Tibial nerve (tissue), 4 donors: ENCODE data around the gene CRX. TPM values are rescaled to one million over a fixed set of nuclear protein-coding genes. Genes with fewer than 3 reads are reported as not detected.

ENCODE experiments used
- DNase-seq, 2 donors: peaks; one replicate each; pipeline ENCODE4 v3.0.0-alpha.2; 2019; ENCODE audit warnings: low spot score in 2 of 2
- H3K27ac ChIP-seq, 4 donors: fragments of 200-600 bp; sonication (generic) in 3 of 4; one replicate each; pipeline ENCODE4 v1.5.1; 2017 to 2019; ENCODE audit warnings: mild to moderate bottlenecking in 1 of 4
- H3K27me3 ChIP-seq, 2 donors: fragments of 200-600 bp; sonication (generic) in 1 of 2; one replicate each; pipeline versions ENCODE4 v1.5.1 to v1.6.0; 2017 to 2019
- H3K36me3 ChIP-seq, 3 donors: fragments of 200-600 bp; sonication (generic); one replicate each; pipeline ENCODE4 v1.5.1; 2018 to 2019
- H3K4me1 ChIP-seq, 4 donors: fragments of 200-600 bp; sonication (generic) in 3 of 4; one replicate each; pipeline ENCODE4 v1.5.1; 2017 to 2019
- H3K4me3 ChIP-seq, 4 donors: fragments of 200-600 bp; sonication (generic) in 3 of 4; one replicate each; pipeline ENCODE4 v1.5.1; 2017 to 2019; ENCODE audit warnings: mild to moderate bottlenecking in 1 of 4, moderate library complexity in 1 of 4
- H3K9me3 ChIP-seq, 4 donors: fragments of 200-600 bp; sonication (generic) in 3 of 4; one replicate each; pipeline ENCODE4 v1.5.1; 2017 to 2019
- CTCF ChIP-seq, 5 experiments: fragments of 200-600 bp in 3 of 5; fragments of 450-650 bp in 2 of 5; sonication (generic) in 3 of 5; IDR thresholded peaks; one replicate each; pipeline ENCODE4 v1.5.1; 2016 to 2019; ENCODE audit warnings: antibody characterized with exemption in 5 of 5, mild to moderate bottlenecking in 3 of 5, moderate library complexity in 2 of 5
- EP300 ChIP-seq, 2 donors: sonication (generic); formaldehyde crosslinking; IDR thresholded peaks; one replicate each; pipeline ENCODE4 v1.6.1; 2017; ENCODE audit warnings: antibody characterized with exemption in 2 of 2, mild to moderate bottlenecking in 1 of 2
- POLR2A ChIP-seq, 2 donors: fragments of 450-650 bp; IDR thresholded peaks; one replicate each; pipeline ENCODE4 v1.6.1; 2017; ENCODE audit warnings: antibody characterized with exemption in 2 of 2, mild to moderate bottlenecking in 2 of 2, moderate library complexity in 2 of 2
- WGBS, 2 donors: methylation state at CpG; one replicate each; pipeline ENCODE4 v1.1.5; 2018; 5-methylcytosine and 5-hydroxymethylcytosine counted together
- total RNA-seq, 4 donors: library from RNA; depleted of rRNA; stranded (reverse); fragments of >200 nt; gene quantifications; one replicate each; pipeline ENCODE4 v1.1.0, GENCODE V29; 2016

CRX gene
- total RNA-seq, 4 donors from 2014 or later: not detected

- WGBS, 2 donors: 75 to 84% methylated on average over 5 of the region's 5 CpGs
- DNase-seq: no peak
- TF ChIP-seq POLR2A (IDR thresholded peaks at IDR 0.05) (no peak), CTCF (IDR thresholded peaks at IDR 0.05) (no peak)
- H3K4me1 ChIP-seq: no peaks in the 10 kb centered on the region
- no peaks in the 10 kb centered on the region for H3K9me3 ChIP-seq
- no peak overlapping the region for H3K27ac ChIP-seq
- H3K27me3 ChIP-seq: peaks cover 0 to 8% of the 10 kb centered on the region in 2 donors
- H3K4me3 ChIP-seq: no peak overlapping the region
- H3K36me3 ChIP-seq: no peaks in the 10 kb centered on the region
These were observed 63.3 kb downstream of the CRX start for GRCh38 chr19:47885067-47885463.

GRCh38 chr19:47886010-47886559, 64.3 kb downstream of the CRX start, which contains the start of gene SULT2A1:
Gene SULT2A1, minus strand, starts transcription at chr19:47886315. Its CDS starts 58 bp downstream, at chr19:47886257.
- DNase-seq: no peak
- Histone ChIP-seq H3K9me3 (no peaks in the 10 kb centered on the region), H3K36me3 (no peaks in the 10 kb centered on the region), H3K4me1 (no peaks in the 10 kb centered on the region), H3K27ac (no peak within 1 kb of the TSS), H3K27me3 (peaks cover 0 to 8% of the 10 kb centered on the region in 2 donors), H3K4me3 (no peak within 1 kb of the TSS)
- TF ChIP-seq POLR2A (IDR thresholded peaks at IDR 0.05) (no peak), CTCF (IDR thresholded peaks at IDR 0.05) (no peak), EP300 (IDR thresholded peaks at IDR 0.05) (no peak)
- 72% methylated on average over 12 of the region's 12 CpGs for WGBS, 2 donors

- peaks cover 0 to 4% of the 10 kb centered on the region in 2 donors for H3K27me3 ChIP-seq
- H3K4me1 ChIP-seq: no peaks in the 10 kb centered on the region
- no peak overlapping the region for H3K4me3 ChIP-seq
- TF ChIP-seq CTCF (IDR thresholded peaks at IDR 0.05) (no peak), EP300 (IDR thresholded peaks at IDR 0.05) (no peak), POLR2A (IDR thresholded peaks at IDR 0.05) (no peak)
- WGBS, 2 donors: 55 to 56% methylated on average over 7 of the region's 7 CpGs
- H3K27ac ChIP-seq: no peak overlapping the region
- peaks cover 0 to 19% (median 0%) of the 10 kb centered on the region in 4 donors for H3K9me3 ChIP-seq
- no peaks in the 10 kb centered on the region for H3K36me3 ChIP-seq
- DNase-seq: no peak
These were observed 69.3 kb downstream of the CRX start for GRCh38 chr19:47890865-47891621.

- WGBS, 2 donors: 45 to 88% methylated on average over 2 of the region's 2 CpGs
- H3K36me3 ChIP-seq: no peaks in the 10 kb centered on the region
- H3K27ac ChIP-seq: no peak overlapping the region
- TF ChIP-seq POLR2A (IDR thresholded peaks at IDR 0.05): no peak
- no peak for TF ChIP-seq CTCF (IDR thresholded peaks at IDR 0.05)
- no peak for TF ChIP-seq EP300 (IDR thresholded peaks at IDR 0.05)
- no peaks in the 10 kb centered on the region for H3K27me3 ChIP-seq
- H3K4me3 ChIP-seq: no peak overlapping the region
- no peak for DNase-seq
- no peaks in the 10 kb centered on the region for H3K4me1 ChIP-seq
- peaks cover 0 to 24% (median 0%) of the 10 kb centered on the region in 4 donors for H3K9me3 ChIP-seq
These were observed 69.8 kb downstream of the CRX start for GRCh38 chr19:47891622-47891922.

- Histone ChIP-seq H3K9me3 (peaks cover 0 to 26% (median 0%) of the 10 kb centered on the region in 4 donors), H3K4me3 (no peak overlapping the region), H3K4me1 (no peaks in the 10 kb centered on the region), H3K36me3 (no peaks in the 10 kb centered on the region), H3K27ac (no peak overlapping the region), H3K27me3 (no peaks in the 10 kb centered on the region)
- WGBS, 2 donors: 63 to 69% methylated on average over 7 of the region's 7 CpGs
- no peak for DNase-seq
- TF ChIP-seq CTCF (IDR thresholded peaks at IDR 0.05): no peak
- TF ChIP-seq POLR2A (IDR thresholded peaks at IDR 0.05): no peak
- no peak for TF ChIP-seq EP300 (IDR thresholded peaks at IDR 0.05)
These were observed 70.4 kb downstream of the CRX start for GRCh38 chr19:47891923-47892666.
